Kidney epithelial cell (primary cell): ENCODE measurements around the gene SMARCA4. TPM values are rescaled to one million over a fixed set of nuclear protein-coding genes. Genes with fewer than 3 reads are reported as not detected.
A peak's percentile ranks its signal among the peaks of the same experiment; 100 is the strongest.

Experiments used
- DNase-seq: peaks from one replicate; pipeline ENCODE4 v3.0.0-alpha.2; 2010; ENCODE audit warnings: low read depth
- H3K27me3 ChIP-seq: 2 replicates; pipeline ENCODE4 v1.6.0; 2011; ENCODE audit warnings: low read length; ENCODE audit not compliant: control insufficient read depth, insufficient read depth
- H3K36me3 ChIP-seq: 2 replicates; pipeline ENCODE4 v1.5.1; 2011; ENCODE audit warnings: low read length; ENCODE audit not compliant: control insufficient read depth, insufficient read depth
- H3K4me3 ChIP-seq: 2 replicates; pipeline ENCODE4 v1.5.1; 2011; ENCODE audit warnings: low read depth, mild to moderate bottlenecking, control low read depth, low read length
- CTCF ChIP-seq: IDR thresholded peaks from 2 replicates; pipeline ENCODE4 v1.5.1; 2011; ENCODE audit warnings: mild to moderate bottlenecking, moderate library complexity, low read length, control low read depth, inconsistent platforms; ENCODE audit not compliant: insufficient read depth, poor library complexity, severe bottlenecking
- total RNA-seq: library from RNA; depleted of rRNA; stranded (reverse); fragments of >200 nt; gene quantifications from 2 replicates; pipeline ENCODE4 v1.2.3, GENCODE V29; 2015

Gene SMARCA4
- total RNA-seq, 1 donor from 2014 or later = 124 TPM

- no peak overlapping the region for H3K4me3 ChIP-seq
- DNase-seq = no peak
- no peaks in the 10 kb centered on the region for H3K27me3 ChIP-seq
- H3K36me3 ChIP-seq = peaks cover 2% of the 10 kb centered on the region
- no peak for TF ChIP-seq CTCF
Measured at GRCh38 chr19:11012507-11012906, 51.7 kb downstream of the SMARCA4 start.

DNA sequence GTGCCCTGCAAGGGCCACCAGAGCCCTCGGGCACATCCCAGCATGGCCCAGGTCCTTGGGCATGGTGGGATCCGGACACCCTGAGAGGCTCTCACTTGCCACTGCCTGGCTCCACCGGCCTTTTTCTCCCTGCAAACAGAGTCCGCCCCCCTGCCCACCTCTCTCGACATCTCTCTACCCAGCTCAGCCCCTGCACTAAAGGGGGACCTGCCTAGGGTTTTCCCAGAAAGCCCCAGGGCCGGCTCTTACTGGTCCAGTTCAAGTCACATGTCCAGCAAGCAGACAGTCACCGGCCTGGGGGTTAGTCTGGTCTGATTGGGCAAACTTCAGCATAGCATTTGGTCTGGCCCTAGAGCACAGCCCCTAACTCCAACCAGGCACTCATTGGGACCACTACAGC is 52.9 kb downstream of the SMARCA4 start:
- no peaks in the 10 kb centered on the region for H3K27me3 ChIP-seq
- H3K36me3 ChIP-seq = peaks cover 2% of the 10 kb centered on the region
- H3K4me3 ChIP-seq = no peak overlapping the region
- no peak for DNase-seq
- no peak for TF ChIP-seq CTCF

DNA sequence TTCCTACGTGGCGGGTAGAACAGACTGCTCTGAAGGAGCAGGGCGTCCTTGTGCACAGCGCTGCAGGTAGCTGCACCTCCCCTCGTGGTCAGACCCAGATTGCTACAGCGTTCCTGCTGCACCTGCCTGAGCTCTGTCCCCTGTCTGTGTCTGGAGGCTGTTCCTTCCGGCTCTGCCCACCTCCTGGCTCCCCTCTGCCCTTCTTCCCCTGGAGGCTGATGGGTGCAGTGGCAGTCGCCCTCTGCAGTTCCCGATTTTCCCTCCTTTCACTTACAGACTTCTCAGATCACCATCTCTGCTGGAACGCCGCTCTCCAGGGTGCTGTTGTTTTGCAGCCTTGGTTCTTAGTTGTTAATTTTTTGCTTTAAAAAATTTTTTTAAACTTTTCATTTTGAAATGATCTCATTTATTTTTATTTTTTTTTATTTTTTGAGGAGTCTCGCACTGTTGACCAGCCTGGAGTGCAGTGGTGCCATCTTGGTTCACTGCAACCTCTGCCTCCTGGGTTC is 53.6 kb downstream of the SMARCA4 start:
- TF ChIP-seq CTCF = peak; percentile 4
- DNase-seq = no peak
- H3K27me3 ChIP-seq = no peaks in the 10 kb centered on the region
- peaks cover 3% of the 10 kb centered on the region for H3K36me3 ChIP-seq
- no peak overlapping the region for H3K4me3 ChIP-seq

GRCh38 chr19:11016631-11017030 is 55.8 kb downstream of the SMARCA4 start:
- Histone ChIP-seq H3K36me3 (peaks cover 3% of the 10 kb centered on the region), H3K4me3 (no peak overlapping the region), H3K27me3 (no peaks in the 10 kb centered on the region)
- no peak for DNase-seq
- no peak for TF ChIP-seq CTCF

GRCh38 chr19:11017275-11018035 is 56.6 kb downstream of the SMARCA4 start:
- Histone ChIP-seq H3K4me3 (no peak overlapping the region), H3K36me3 (peaks cover 5% of the 10 kb centered on the region), H3K27me3 (no peaks in the 10 kb centered on the region)
- no peak for TF ChIP-seq CTCF
- DNase-seq = no peak

DNA sequence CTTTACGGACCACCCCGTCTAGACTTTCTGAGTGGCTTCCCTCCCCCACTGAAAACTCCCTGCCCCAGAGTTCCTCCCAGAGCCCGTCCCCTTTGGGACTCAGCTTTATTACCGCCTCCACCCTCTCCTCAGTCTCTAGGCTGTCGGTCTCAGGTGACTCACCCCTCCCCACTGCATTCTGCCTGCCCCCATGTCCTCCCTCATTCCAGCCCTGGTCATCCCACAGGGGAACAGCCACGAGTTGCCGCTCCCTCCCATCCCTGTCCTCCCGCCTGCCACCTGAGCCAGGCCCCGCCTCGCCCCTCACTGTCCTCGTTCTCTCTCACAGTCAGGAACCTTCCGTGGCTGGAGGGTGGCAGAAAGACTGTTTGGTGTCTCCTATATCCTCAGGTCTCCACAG is 57.3 kb downstream of the SMARCA4 start:
- Histone ChIP-seq H3K27me3 (no peaks in the 10 kb centered on the region), H3K36me3 (peaks cover 6% of the 10 kb centered on the region)
- peak; percentile 31 for DNase-seq

More for the DNA sequence above, 57.3 kb downstream of the SMARCA4 start:
- no peak for TF ChIP-seq CTCF
- no peak overlapping the region for H3K4me3 ChIP-seq
